ENCODE results near the gene CLDN24.
"Not testable (repeated sequence)": the region's sequence is repeated elsewhere in the genome, so short reads cannot be mapped to it uniquely, and the experiment has no call there.

Gene CLDN24

DNA sequence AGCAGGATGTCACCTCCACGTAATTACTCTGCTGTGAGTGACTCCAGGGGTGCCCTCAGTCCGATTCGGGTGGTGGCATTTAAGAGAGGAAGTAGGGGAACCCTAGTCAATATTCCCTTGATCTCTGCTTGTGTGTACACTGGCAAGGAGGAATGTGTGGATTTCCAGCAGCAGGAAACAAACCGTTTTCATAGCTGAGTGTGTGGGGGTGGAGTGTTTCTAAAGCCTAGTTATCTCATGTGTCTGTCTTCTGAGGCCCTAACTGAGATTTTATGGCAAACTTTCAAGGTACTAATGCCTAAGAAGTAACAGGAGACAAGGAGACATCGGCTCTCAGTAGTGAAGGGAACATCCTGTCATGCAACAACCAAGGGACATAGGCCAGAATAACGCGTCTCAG lies 6.6 kb upstream of the CLDN24 start:
- POLR2A ChIA-PET = no interaction called here
- CTCF ChIA-PET = no interaction called here
- no peak overlapping the region for H3K4me3 ChIP-seq (ENCODE audit: low read depth, low read length)
- no peak for DNase-seq (ENCODE audit: low read depth, low spot score)
- TF ChIP-seq, protein P1, sequence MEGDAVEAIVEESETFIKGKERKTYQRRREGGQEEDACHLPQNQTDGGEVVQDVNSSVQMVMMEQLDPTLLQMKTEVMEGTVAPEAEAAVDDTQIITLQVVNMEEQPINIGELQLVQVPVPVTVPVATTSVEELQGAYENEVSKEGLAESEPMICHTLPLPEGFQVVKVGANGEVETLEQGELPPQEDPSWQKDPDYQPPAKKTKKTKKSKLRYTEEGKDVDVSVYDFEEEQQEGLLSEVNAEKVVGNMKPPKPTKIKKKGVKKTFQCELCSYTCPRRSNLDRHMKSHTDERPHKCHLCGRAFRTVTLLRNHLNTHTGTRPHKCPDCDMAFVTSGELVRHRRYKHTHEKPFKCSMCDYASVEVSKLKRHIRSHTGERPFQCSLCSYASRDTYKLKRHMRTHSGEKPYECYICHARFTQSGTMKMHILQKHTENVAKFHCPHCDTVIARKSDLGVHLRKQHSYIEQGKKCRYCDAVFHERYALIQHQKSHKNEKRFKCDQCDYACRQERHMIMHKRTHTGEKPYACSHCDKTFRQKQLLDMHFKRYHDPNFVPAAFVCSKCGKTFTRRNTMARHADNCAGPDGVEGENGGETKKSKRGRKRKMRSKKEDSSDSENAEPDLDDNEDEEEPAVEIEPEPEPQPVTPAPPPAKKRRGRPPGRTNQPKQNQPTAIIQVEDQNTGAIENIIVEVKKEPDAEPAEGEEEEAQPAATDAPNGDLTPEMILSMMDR (IDR thresholded peaks at IDR 0.05; ENCODE audit: insufficient read depth, low read length, missing control alignments) = no peak

DNA sequence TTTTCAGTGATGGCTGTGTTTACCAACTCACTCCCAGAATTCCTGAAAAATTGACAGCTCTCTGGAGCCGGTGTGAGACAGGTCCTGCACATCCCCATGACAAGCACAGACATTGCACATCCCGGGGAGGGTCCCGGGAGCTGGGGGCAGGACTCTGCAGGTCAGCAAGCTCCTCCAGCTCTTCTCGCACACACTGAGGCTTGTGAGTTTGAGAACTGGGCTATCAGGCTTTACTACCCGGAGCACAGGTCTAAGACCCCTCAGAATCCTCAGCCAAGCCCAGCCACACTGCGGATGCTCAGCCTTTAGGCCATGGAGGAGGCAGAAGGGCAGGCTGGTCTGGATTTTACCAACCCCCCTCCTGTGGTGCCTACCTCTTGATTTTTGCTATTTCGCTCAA lies 5.6 kb upstream of the CLDN24 start:
- POLR2A ChIA-PET = no interaction called here
- DNase-seq (ENCODE audit: low read depth, low spot score) = no peak
- TF ChIP-seq, protein P1 (IDR thresholded peaks at IDR 0.05; ENCODE audit: insufficient read depth, low read length, missing control alignments) = no peak
- CTCF ChIA-PET = no interaction called here
- H3K4me3 ChIP-seq (ENCODE audit: low read depth, low read length) = no peak overlapping the region

DNA sequence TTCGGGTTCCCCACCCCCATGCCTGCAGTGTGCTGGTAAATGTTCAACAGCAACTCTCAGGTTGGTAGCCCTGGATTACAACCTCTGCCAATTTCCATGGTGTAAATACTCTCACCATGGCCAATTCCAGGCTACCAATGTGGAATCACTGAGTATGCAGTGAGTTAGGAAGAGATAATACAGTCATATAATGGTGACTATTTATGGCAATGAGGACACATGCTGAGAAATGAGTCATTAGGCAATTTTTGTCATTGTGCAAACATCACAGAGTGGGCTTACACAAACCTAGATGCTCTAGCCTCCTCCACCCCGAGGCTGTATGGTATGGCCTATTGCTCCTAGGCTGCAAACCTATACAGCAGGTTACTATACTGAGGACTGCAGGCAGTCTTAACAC lies 4.6 kb upstream of the CLDN24 start:
- ChIA-PET CTCF (interaction anchor here (1.0 kb wide), 1 partner anchor 80 kb away, joined by 3 read pairs; no protein-coding TSS in a partner anchor), POLR2A (no interaction called here)
- no peak overlapping the region for H3K4me3 ChIP-seq (ENCODE audit: low read depth, low read length)
- no peak for DNase-seq (ENCODE audit: low read depth, low spot score)
- TF ChIP-seq, protein P1 (IDR thresholded peaks at IDR 0.05; ENCODE audit: insufficient read depth, low read length, missing control alignments) = no peak

DNA sequence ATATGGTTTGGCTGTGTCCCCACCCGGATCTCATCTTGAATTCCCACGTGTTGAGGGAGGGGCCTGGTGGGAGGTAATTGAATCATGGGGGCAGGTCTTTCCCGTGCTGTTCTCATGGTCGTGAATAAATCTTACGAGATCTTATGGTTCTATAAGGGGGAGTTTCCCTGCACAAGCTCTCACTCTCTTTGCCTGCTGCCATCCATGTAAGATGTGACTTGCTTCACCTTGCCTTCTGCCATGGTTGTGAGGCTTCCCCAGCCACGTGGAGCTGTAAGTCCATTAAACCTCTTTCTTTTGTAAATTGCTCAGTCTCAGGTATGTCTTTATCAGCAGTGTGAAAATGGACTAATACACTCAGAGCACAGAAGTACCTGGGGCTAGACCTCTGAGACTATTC lies 4.2 kb upstream of the CLDN24 start:
- H3K4me3 ChIP-seq (ENCODE audit: low read depth, low read length); POLR2A ChIA-PET; DNase-seq (ENCODE audit: low read depth, low spot score): not testable (repeated sequence)
- CTCF ChIA-PET = interaction anchor here (1.0 kb wide), 1 partner anchor 81 kb away, joined by 3 read pairs; no protein-coding TSS in a partner anchor

DNA sequence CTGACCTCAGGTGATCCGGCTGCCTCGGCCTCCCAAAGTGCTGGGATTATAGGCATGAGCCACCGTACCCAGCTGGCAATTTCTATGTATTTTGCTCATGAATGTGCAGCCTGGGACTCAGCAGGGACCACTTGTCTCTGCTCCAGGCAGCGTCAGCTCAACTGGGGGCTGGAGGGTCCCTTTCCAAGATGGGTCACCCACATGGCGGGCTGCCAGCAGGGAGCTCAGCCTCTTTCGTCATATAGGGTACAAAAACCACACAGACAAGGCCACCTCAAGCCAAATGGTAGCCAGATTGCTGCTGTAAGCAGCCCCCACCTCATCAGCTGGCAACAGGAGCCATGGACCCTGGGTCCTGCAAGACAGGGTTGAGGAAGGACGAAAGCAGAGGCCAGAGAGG lies 2.4 kb upstream of the CLDN24 start:
- ChIA-PET CTCF (no interaction called here), POLR2A (no interaction called here)
- DNase-seq (ENCODE audit: low read depth, low spot score) = no peak
- no peak overlapping the region for H3K4me3 ChIP-seq (ENCODE audit: low read depth, low read length)
- TF ChIP-seq, protein P1 (IDR thresholded peaks at IDR 0.05; ENCODE audit: insufficient read depth, low read length, missing control alignments) = no peak

DNA sequence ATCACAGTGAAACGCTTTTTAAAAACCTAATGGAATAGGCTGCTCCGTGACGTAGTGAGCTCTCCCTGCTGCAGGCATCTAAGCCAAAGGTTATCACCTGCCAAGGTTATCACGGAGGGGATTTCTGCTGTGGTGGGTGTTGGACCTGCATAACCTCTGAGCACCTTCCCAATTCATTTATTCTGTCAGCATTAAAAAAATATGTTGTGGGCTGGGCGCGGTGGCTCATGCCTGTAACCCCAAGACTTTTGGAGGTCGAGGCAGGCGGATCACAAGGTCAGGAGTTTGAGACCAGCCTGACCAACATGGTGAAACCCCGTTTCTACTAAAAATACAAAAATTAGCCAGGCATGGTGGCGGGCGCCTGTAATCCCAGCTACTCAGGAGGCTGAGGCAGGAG lies 1.8 kb upstream of the CLDN24 start:
- H3K4me3 ChIP-seq (ENCODE audit: low read depth, low read length); DNase-seq (ENCODE audit: low read depth, low spot score); CTCF ChIA-PET; POLR2A ChIA-PET: not testable (repeated sequence)

DNA sequence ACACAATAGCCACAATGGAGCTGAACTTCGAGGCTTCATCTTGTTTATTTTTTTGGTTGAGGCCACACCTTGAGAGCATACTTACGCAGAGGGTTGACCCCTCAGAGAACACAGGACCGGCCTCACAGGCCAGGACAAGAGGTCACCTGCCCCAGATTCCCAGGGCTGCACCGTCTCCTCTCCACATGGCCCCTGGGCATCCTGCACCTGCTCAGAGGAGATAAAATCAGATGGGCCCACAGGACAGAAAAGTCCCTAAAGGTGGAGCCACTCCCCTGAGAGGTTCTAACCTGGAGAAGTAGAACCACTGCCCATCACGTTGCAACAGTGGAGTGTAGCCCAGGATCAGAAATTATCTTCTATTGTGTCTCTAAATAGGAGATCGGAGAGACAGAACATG lies 1.1 kb upstream of the CLDN24 start:
- ChIA-PET POLR2A (no interaction called here), CTCF (interaction anchor here (1.5 kb wide), 1 partner anchor 84 kb away, joined by 5 read pairs; no protein-coding TSS in a partner anchor)
- TF ChIP-seq, protein P1 (IDR thresholded peaks at IDR 0.05; ENCODE audit: insufficient read depth, low read length, missing control alignments) = no peak
- no peak overlapping the region for H3K4me3 ChIP-seq (ENCODE audit: low read depth, low read length)
- DNase-seq (ENCODE audit: low read depth, low spot score) = no peak

Measured in AG04449 (cell line).